Stomach (tissue), 9 donors: ENCODE data around the gene MLANA. TPM values are rescaled to one million over a fixed set of nuclear protein-coding genes. Genes with fewer than 3 reads are reported as not detected.

Experiments used
- DNase-seq, 2 donors: peaks; one replicate each; pipeline versions ENCODE4 v3.0.0 to v3.0.0-alpha.2; 2013 to 2019
- H3K27ac ChIP-seq, 5 donors: fragments of 200-600 bp in 4 of 5; sonication (generic) in 4 of 5; one replicate each; pipeline ENCODE4 v1.5.1; 2013 to 2019; ENCODE audit warnings: mild to moderate bottlenecking in 1 of 5, moderate library complexity in 1 of 5
- H3K27me3 ChIP-seq, 3 donors: fragments of 200-600 bp; sonication (generic); one replicate each; pipeline ENCODE4 v1.5.1; 2017 to 2019; ENCODE audit warnings: mixed run types in 1 of 3
- H3K36me3 ChIP-seq, 4 donors: fragments of 200-600 bp; sonication (generic); 1 replicate in 3 of 4; 2 replicates in 1 of 4; pipeline ENCODE4 v1.5.1; 2016 to 2019
- H3K4me1 ChIP-seq, 4 donors: fragments of 200-600 bp; sonication (generic); one replicate each; pipeline ENCODE4 v1.5.1; 2016 to 2019
- H3K4me3 ChIP-seq, 4 donors: fragments of 200-600 bp; sonication (generic) in 3 of 4; one replicate each; pipeline ENCODE4 v1.5.1; 2016 to 2019; ENCODE audit warnings: mild to moderate bottlenecking in 1 of 4
- H3K9me3 ChIP-seq, 4 donors: fragments of 200-600 bp; sonication (generic); one replicate each; pipeline ENCODE4 v1.5.1; 2016 to 2019
- EP300 ChIP-seq: sonication (generic); formaldehyde crosslinking; IDR thresholded peaks from one replicate; pipeline ENCODE4 v1.6.1; 2017; ENCODE audit warnings: antibody characterized with exemption
- POLR2A ChIP-seq, 4 donors: fragments of 450-650 bp; IDR thresholded peaks; one replicate each; pipeline ENCODE4 v1.6.1; 2016; ENCODE audit warnings: antibody characterized with exemption in 4 of 4, control low read depth in 2 of 4, mild to moderate bottlenecking in 1 of 4, moderate library complexity in 1 of 4
- POLR2AphosphoS5 ChIP-seq, 3 donors: sonication (generic); formaldehyde crosslinking; IDR thresholded peaks; one replicate each; pipeline ENCODE4 v1.6.1; 2016; ENCODE audit warnings: antibody characterized with exemption in 3 of 3
- WGBS, 5 donors: extraction: QIAGEN DNeasy Blood & Tissue Kit in 3 of 5; methylation state at CpG; one replicate each; pipeline versions ENCODE4 v1.1.5 to v1.1.7; 2013 to 2018; 5-methylcytosine and 5-hydroxymethylcytosine counted together
- intact Hi-C: fragments of 100-400 bp; cut with DNase I; formaldehyde crosslinking; loops from one replicate; pipeline ENCODE4 v1.15.1; 2023; ENCODE audit warnings: low total_unique reads
- polyA plus RNA-seq, 3 donors: library from polyadenylated mRNA; stranded (reverse); fragments of 200-250 nt; gene quantifications; one replicate each; pipeline ENCODE4 v1.2.3, GENCODE V29; 2013
- total RNA-seq, 5 donors: library from RNA; depleted of rRNA; stranded (reverse); fragments of >200 nt; gene quantifications; one replicate each; pipeline versions ENCODE4 v1.1.0 to v1.2.3, GENCODE V29; 2014 to 2016
- TF ChIP-seq, protein P1 (sequence below), 7 experiments: fragments of 450-650 bp in 4 of 7; fragments of 200-600 bp in 3 of 7; sonication (generic) in 3 of 7; IDR thresholded peaks; one replicate each; pipeline ENCODE4 v1.5.1; 2016 to 2019; ENCODE audit warnings: antibody characterized with exemption in 7 of 7, control low read depth in 2 of 7, mild to moderate bottlenecking in 1 of 7
- donor health status: healthy with polysubstance abuse.
- donor health status: Bipolar disorder and iron deficiency.
- donor health status: healthy.

Gene MLANA
- total and polyA plus RNA-seq, 8 donors = not detected

DNA sequence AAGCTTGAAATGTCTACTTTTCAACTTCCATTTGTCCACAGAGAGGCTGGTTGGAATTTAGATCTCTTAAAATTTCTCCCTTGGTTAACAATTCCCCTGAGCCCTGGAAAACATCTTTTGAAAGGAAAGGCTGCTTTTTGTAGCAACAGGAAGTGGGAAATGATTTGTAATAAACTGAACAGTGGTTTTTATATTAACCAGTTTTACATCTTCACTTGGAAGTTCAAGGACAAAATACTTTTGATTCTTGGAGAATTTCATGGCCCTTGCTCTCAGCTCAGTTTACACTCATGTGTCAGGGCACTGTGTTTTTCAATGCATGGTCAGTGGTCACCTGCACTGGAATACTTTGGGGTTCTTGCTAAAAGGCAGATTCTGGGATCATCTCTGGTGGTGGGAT lies 9.9 kb downstream of the MLANA start:
- Histone ChIP-seq H3K4me1 (no peaks in the 10 kb centered on the region), H3K4me3 (no peak overlapping the region), H3K9me3 (no peaks in the 10 kb centered on the region), H3K27ac (no peak overlapping the region), H3K36me3 (peaks cover 0 to 66% (median 47%) of the 10 kb centered on the region in 4 donors), H3K27me3 (no peaks in the 10 kb centered on the region)
- DNase-seq = no peak
- intact Hi-C loops = no loop called here
- TF ChIP-seq, protein P1, sequence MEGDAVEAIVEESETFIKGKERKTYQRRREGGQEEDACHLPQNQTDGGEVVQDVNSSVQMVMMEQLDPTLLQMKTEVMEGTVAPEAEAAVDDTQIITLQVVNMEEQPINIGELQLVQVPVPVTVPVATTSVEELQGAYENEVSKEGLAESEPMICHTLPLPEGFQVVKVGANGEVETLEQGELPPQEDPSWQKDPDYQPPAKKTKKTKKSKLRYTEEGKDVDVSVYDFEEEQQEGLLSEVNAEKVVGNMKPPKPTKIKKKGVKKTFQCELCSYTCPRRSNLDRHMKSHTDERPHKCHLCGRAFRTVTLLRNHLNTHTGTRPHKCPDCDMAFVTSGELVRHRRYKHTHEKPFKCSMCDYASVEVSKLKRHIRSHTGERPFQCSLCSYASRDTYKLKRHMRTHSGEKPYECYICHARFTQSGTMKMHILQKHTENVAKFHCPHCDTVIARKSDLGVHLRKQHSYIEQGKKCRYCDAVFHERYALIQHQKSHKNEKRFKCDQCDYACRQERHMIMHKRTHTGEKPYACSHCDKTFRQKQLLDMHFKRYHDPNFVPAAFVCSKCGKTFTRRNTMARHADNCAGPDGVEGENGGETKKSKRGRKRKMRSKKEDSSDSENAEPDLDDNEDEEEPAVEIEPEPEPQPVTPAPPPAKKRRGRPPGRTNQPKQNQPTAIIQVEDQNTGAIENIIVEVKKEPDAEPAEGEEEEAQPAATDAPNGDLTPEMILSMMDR (IDR thresholded peaks at IDR 0.05) = no peak
- TF ChIP-seq POLR2A (IDR thresholded peaks at IDR 0.05) (no peak), EP300 (no peak), POLR2AphosphoS5 (IDR thresholded peaks at IDR 0.05) (no peak)

DNA sequence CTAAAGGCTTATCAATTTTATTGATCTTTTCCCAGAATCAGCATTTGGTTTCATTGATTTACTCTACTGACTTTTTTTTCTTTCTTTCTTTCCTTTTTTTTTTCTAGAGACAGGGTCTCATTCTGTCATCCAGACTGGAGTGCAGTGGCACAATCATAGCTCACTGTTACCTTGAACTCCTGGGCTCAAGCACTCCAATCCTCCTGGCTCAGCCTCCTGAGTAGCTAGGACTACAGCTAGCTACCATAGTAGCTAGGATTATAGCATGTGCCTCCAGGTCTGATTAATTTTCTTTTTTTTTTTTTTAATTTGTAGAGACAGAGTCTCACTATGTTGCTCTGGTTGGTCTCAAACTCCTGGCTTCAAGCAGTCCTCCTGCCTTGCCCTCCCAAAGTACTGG lies 11.7 kb downstream of the MLANA start:
- H3K36me3 ChIP-seq = peaks cover 0 to 61% (median 49%) of the 10 kb centered on the region in 4 donors
- H3K27ac ChIP-seq = no peak overlapping the region
- intact Hi-C loops = no loop called here
- H3K4me1 ChIP-seq = no peaks in the 10 kb centered on the region
- H3K27me3 ChIP-seq = no peaks in the 10 kb centered on the region
- no peak for DNase-seq
- TF ChIP-seq POLR2A (IDR thresholded peaks at IDR 0.05) = no peak
- TF ChIP-seq, protein P1 (IDR thresholded peaks at IDR 0.05) = no peak
- no peak for TF ChIP-seq POLR2AphosphoS5 (IDR thresholded peaks at IDR 0.05)
- no peak for TF ChIP-seq EP300
- H3K4me3 ChIP-seq = no peak overlapping the region
- no peaks in the 10 kb centered on the region for H3K9me3 ChIP-seq

DNA sequence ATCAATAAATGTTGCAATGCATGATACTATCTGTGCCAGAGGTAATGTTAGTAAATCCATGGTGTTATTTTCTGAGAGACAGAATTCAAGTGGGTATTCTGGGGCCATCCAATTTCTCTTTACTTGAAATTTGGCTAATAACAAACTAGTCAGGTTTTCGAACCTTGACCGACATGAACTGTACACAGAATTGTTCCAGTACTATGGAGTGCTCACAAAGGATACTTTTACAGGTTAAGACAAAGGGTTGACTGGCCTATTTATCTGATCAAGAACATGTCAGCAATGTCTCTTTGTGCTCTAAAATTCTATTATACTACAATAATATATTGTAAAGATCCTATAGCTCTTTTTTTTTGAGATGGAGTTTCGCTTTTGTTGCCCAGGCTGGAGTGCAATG lies 18.2 kb downstream of the MLANA start:
- TF ChIP-seq EP300 (no peak), POLR2A (IDR thresholded peaks at IDR 0.05) (no peak), POLR2AphosphoS5 (IDR thresholded peaks at IDR 0.05) (no peak)
- TF ChIP-seq, protein P1 (IDR thresholded peaks at IDR 0.05) = no peak
- H3K27ac ChIP-seq = no peak overlapping the region
- no peak overlapping the region for H3K4me3 ChIP-seq
- no peaks in the 10 kb centered on the region for H3K9me3 ChIP-seq
- intact Hi-C loops = no loop called here
- H3K36me3 ChIP-seq = peaks cover 0 to 67% (median 46%) of the 10 kb centered on the region in 4 donors
- DNase-seq = no peak
- H3K4me1 ChIP-seq = no peaks in the 10 kb centered on the region
- no peaks in the 10 kb centered on the region for H3K27me3 ChIP-seq
- WGBS, 5 donors = 90 to 99% (median 97%) methylated on average over 3 of the region's 3 CpGs

DNA sequence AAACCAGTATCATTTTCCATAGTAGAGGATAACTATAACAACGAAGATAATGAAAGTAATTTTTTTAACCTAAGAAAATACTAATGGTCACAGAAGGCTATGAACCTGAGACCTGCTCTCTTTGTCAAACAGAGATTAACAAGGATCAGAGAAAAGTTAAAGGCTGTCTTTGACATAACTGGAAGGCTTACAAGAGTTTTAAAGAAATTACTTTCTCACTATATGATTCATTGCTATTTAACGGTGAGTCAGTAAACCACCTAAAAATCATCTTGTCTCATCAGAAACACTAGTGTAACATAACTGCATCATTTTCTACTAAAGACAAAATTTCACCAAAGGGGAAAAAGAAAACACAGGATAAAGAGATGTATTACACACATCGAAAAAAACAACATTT lies 19.3 kb downstream of the MLANA start:
- no peak for TF ChIP-seq EP300
- TF ChIP-seq POLR2A (IDR thresholded peaks at IDR 0.05) = no peak
- TF ChIP-seq, protein P1 (IDR thresholded peaks at IDR 0.05) = no peak
- no peak for TF ChIP-seq POLR2AphosphoS5 (IDR thresholded peaks at IDR 0.05)
- peaks cover 0 to 58% (median 39%) of the 10 kb centered on the region in 4 donors for H3K36me3 ChIP-seq
- no peaks in the 10 kb centered on the region for H3K27me3 ChIP-seq
- H3K4me3 ChIP-seq = no peak overlapping the region
- no peaks in the 10 kb centered on the region for H3K9me3 ChIP-seq
- intact Hi-C loops = no loop called here
- H3K4me1 ChIP-seq = no peaks in the 10 kb centered on the region
- no peak for DNase-seq
- 78 to 91% (median 80%) methylated on average over 3 of the region's 3 CpGs for WGBS, 5 donors
- H3K27ac ChIP-seq = no peak overlapping the region
